HEK293 (cell line): ENCODE data around the gene ATP10D.

Source experiments
- CTCF ChIA-PET: fragments of 350-600 bp; formaldehyde crosslinking; extraction: SDS; loops from one replicate; lab custom pipeline; 2021; ENCODE audit warnings: antibody characterized with exemption; lab: Yijun Ruan, JAX
- POLR2A ChIA-PET: fragments of 300-600 bp; formaldehyde crosslinking; extraction: SDS; loops from one replicate; lab custom pipeline; 2020; ENCODE audit warnings: antibody characterized with exemption, inconsistent platforms; lab: Yijun Ruan, JAX
- H3K27ac ChIP-seq: fragments of 200-500 bp; sonication (Bioruptor generic); 2 replicates; pipeline ENCODE4 v1.5.1; 2014; ENCODE audit warnings: low read depth, low read length, control low read depth, inconsistent platforms; ENCODE audit errors: extremely low read depth
- H3K36me3 ChIP-seq, 2 experiments: fragments of 200-500 bp in 1 of 2; sonication (Bioruptor generic) in 1 of 2; 1 replicate in 1 of 2; 2 replicates in 1 of 2; pipeline ENCODE4 v1.5.1; 2014 to 2017; ENCODE audit warnings: inconsistent platforms in 2 of 2, low read length in 2 of 2; ENCODE audit not compliant: control insufficient read depth in 2 of 2, insufficient read depth in 1 of 2
- H3K4me1 ChIP-seq: fragments of 200-500 bp; sonication (Bioruptor generic); 2 replicates; pipeline ENCODE4 v1.5.1; 2014; ENCODE audit warnings: mild to moderate bottlenecking, low read length, inconsistent platforms; ENCODE audit not compliant: control insufficient read depth, insufficient read depth
- H3K4me3 ChIP-seq: 2 replicates; pipeline ENCODE4 v1.5.1; 2011; ENCODE audit warnings: low read depth, mild to moderate bottlenecking, control low read depth, low read length, moderate library complexity
- H3K9me3 ChIP-seq: fragments of 200-500 bp; sonication (Bioruptor generic); 2 replicates; pipeline ENCODE4 v1.5.1; 2014; ENCODE audit warnings: low read depth, low read length, inconsistent platforms; ENCODE audit not compliant: control insufficient read depth, insufficient read depth
- IKZF3 ChIP-seq: fragments of 450-650 bp; IDR thresholded peaks from 2 replicates; pipeline ENCODE4 v1.5.0; 2018; ENCODE audit warnings: missing biosample characterization, mild to moderate bottlenecking, missing genetic modification characterization, moderate library complexity
- INSM2 ChIP-seq: fragments of 450-650 bp; formaldehyde crosslinking; IDR thresholded peaks from 2 replicates; pipeline ENCODE4 v1.5.1; 2016; ENCODE audit warnings: missing biosample characterization, missing genetic modification characterization
- KLF10 ChIP-seq: fragments of 450-650 bp; IDR thresholded peaks from 2 replicates; pipeline ENCODE4 v1.5.1; 2018; ENCODE audit warnings: missing biosample characterization, mild to moderate bottlenecking, missing genetic modification characterization
- PRDM10 ChIP-seq: fragments of 450-650 bp; formaldehyde crosslinking; IDR thresholded peaks from 2 replicates; pipeline ENCODE4 v1.5.1; 2016; ENCODE audit warnings: missing biosample characterization, missing genetic modification characterization
- TRIM28 ChIP-seq: IDR thresholded peaks from 2 replicates; pipeline ENCODE4 v1.6.1; 2011; ENCODE audit warnings: low read length, control low read depth, borderline replicate concordance
- WT1 ChIP-seq: fragments of 450-650 bp; formaldehyde crosslinking; IDR thresholded peaks from 2 replicates; pipeline ENCODE4 v1.5.1; 2016; ENCODE audit warnings: missing biosample characterization, missing genetic modification characterization
- ZBTB10 ChIP-seq: fragments of 450-650 bp; formaldehyde crosslinking; IDR thresholded peaks from 2 replicates; pipeline ENCODE4 v1.5.1; 2016; ENCODE audit warnings: missing biosample characterization, missing genetic modification characterization
- ZBTB7A ChIP-seq: fragments of 450-650 bp; formaldehyde crosslinking; IDR thresholded peaks from 2 replicates; pipeline ENCODE4 v1.5.1; 2016; ENCODE audit warnings: low read depth, missing biosample characterization, missing genetic modification characterization
- ZNF114 ChIP-seq: fragments of 450-650 bp; formaldehyde crosslinking; IDR thresholded peaks from 2 replicates; pipeline ENCODE4 v1.5.0; 2017; ENCODE audit warnings: missing biosample characterization, missing genetic modification characterization
- ZNF157 ChIP-seq: fragments of 450-650 bp; formaldehyde crosslinking; IDR thresholded peaks from 2 replicates; pipeline ENCODE4 v1.5.1; 2016; ENCODE audit warnings: missing biosample characterization, missing genetic modification characterization
- ZNF221 ChIP-seq: fragments of 450-650 bp; formaldehyde crosslinking; IDR thresholded peaks from 2 replicates; pipeline ENCODE4 v1.5.1; 2017; ENCODE audit warnings: missing biosample characterization, missing genetic modification characterization, borderline replicate concordance
- ZNF26 ChIP-seq: fragments of 450-650 bp; formaldehyde crosslinking; IDR thresholded peaks from 2 replicates; pipeline ENCODE4 v1.5.1; 2016; ENCODE audit warnings: missing biosample characterization, missing genetic modification characterization
- ZNF292 ChIP-seq: fragments of 450-650 bp; formaldehyde crosslinking; IDR thresholded peaks from 2 replicates; pipeline ENCODE4 v1.5.1; 2016; ENCODE audit warnings: low read depth, missing biosample characterization, missing genetic modification characterization, borderline replicate concordance
- ZNF350 ChIP-seq: fragments of 450-650 bp; formaldehyde crosslinking; IDR thresholded peaks from 2 replicates; pipeline ENCODE4 v1.5.0; 2017; ENCODE audit warnings: missing biosample characterization, mild to moderate bottlenecking, missing genetic modification characterization
- ZNF391 ChIP-seq: fragments of 450-650 bp; formaldehyde crosslinking; IDR thresholded peaks from 2 replicates; pipeline ENCODE4 v1.5.1; 2016; ENCODE audit warnings: low read depth, missing biosample characterization, missing genetic modification characterization, borderline replicate concordance
- ZNF404 ChIP-seq: fragments of 450-650 bp; formaldehyde crosslinking; IDR thresholded peaks from 2 replicates; pipeline ENCODE4 v1.5.1; 2017; ENCODE audit warnings: missing biosample characterization, missing genetic modification characterization
- ZNF624 ChIP-seq: fragments of 450-650 bp; formaldehyde crosslinking; IDR thresholded peaks from 2 replicates; pipeline ENCODE4 v1.5.1; 2017; ENCODE audit warnings: missing biosample characterization, missing genetic modification characterization
- ZNF626 ChIP-seq: fragments of 450-650 bp; sonication (Bioruptor Pico); formaldehyde crosslinking; IDR thresholded peaks from 2 replicates; pipeline ENCODE4 v1.5.1; 2018; ENCODE audit warnings: missing biosample characterization, missing genetic modification characterization, inconsistent platforms
- ZNF654 ChIP-seq: fragments of 450-650 bp; formaldehyde crosslinking; IDR thresholded peaks from 2 replicates; pipeline ENCODE4 v1.5.1; 2016; ENCODE audit warnings: low read depth, missing biosample characterization, missing genetic modification characterization
- ZNF707 ChIP-seq: fragments of 450-650 bp; formaldehyde crosslinking; IDR thresholded peaks from 2 replicates; pipeline ENCODE4 v1.5.1; 2016; ENCODE audit warnings: missing biosample characterization, missing genetic modification characterization
- ZNF791 ChIP-seq: fragments of 450-650 bp; formaldehyde crosslinking; IDR thresholded peaks from 2 replicates; pipeline ENCODE4 v1.5.1; 2016; ENCODE audit warnings: missing biosample characterization, missing genetic modification characterization
- ZNF792 ChIP-seq: fragments of 450-650 bp; formaldehyde crosslinking; IDR thresholded peaks from 2 replicates; pipeline ENCODE4 v1.5.1; 2016; ENCODE audit warnings: missing biosample characterization, missing genetic modification characterization
- TF ChIP-seq, protein P1 (sequence below): fragments of 450-650 bp; formaldehyde crosslinking; IDR thresholded peaks from 2 replicates; pipeline ENCODE4 v1.5.1; 2017; ENCODE audit warnings: missing biosample characterization, missing genetic modification characterization

ATP10D gene

DNA sequence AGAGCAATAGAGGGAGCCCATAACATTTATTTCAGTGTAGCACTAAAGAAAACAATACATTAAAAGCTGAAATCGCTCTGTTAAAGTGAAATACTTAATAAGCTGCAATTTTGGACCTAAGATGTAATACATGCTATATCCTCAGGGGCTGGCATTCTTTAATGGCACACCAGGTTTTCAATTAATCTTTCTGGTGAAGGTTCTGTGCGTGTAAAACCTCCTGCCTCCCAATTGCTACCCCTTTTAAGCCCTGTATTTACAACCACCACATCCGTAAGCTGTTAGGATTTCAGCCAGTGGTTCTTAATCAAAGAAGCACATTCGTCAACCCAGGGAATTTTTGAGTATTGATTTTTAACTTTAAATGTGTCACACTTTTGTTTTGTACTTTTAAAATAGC lies 14.0 kb upstream of the ATP10D start:
- H3K36me3 ChIP-seq = no peaks in the 10 kb centered on the region
- ChIA-PET POLR2A (no interaction called here), CTCF (interaction anchor here (1.8 kb wide), 1 partner anchor 10 kb away, joined by 4 read pairs; no protein-coding TSS in a partner anchor)
- no peak overlapping the region for H3K27ac ChIP-seq
- H3K4me3 ChIP-seq = no peak overlapping the region
- H3K4me1 ChIP-seq = no peaks in the 10 kb centered on the region
- TF ChIP-seq ZNF292 (tag by site-specific recombination) = no peak
- TF ChIP-seq IKZF3 = no peak
- no peak for TF ChIP-seq KLF10 (tag by site-specific recombination)
- TF ChIP-seq ZNF404 (tag by site-specific recombination) = no peak
- TF ChIP-seq ZBTB10 (tag by site-specific recombination) = no peak
- H3K9me3 ChIP-seq = no peaks in the 10 kb centered on the region

DNA sequence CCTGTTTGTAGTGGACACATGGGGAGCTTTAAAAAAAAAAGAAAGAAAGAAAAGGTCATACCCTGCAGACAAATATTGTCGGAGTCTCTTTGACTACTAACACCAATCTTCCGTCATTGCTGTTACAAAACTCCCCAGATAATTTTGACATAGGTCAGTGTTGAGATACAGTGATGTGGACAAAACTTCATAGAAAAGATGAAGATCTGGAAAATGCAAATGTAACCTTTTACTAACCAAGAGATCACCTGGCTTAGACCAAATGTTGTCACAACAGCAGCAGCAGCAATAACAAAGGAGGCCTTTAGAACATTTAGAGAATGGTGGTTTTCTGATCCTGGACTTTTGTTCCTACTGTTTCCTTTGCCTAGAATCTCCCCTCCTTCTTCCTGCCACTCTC lies 13.5 kb upstream of the ATP10D start:
- ChIA-PET POLR2A (no interaction called here), CTCF (no interaction called here)
- H3K9me3 ChIP-seq = no peaks in the 10 kb centered on the region

More for the DNA sequence above, 13.5 kb upstream of the ATP10D start:
- no peaks in the 10 kb centered on the region for H3K4me1 ChIP-seq
- TF ChIP-seq IKZF3 (no peak), ZNF221 (tag by site-specific recombination) (no peak), PRDM10 (no peak), ZNF654 (tag by site-specific recombination) (no peak), TRIM28 (no peak), ZNF350 (tag by site-specific recombination) (no peak), ZNF114 (tag by site-specific recombination) (no peak), ZNF391 (tag by site-specific recombination) (no peak), ZBTB7A (tag by site-specific recombination) (no peak), ZNF792 (tag by site-specific recombination) (no peak), ZNF26 (no peak), ZNF626 (tag by site-specific recombination) (no peak), ZNF157 (tag by site-specific recombination) (no peak), ZNF791 (tag by site-specific recombination) (no peak), ZNF707 (tag by site-specific recombination) (no peak), WT1 (tag by site-specific recombination) (no peak), INSM2 (tag by site-specific recombination) (no peak), ZNF624 (tag by site-specific recombination) (no peak)
- TF ChIP-seq, protein P1, sequence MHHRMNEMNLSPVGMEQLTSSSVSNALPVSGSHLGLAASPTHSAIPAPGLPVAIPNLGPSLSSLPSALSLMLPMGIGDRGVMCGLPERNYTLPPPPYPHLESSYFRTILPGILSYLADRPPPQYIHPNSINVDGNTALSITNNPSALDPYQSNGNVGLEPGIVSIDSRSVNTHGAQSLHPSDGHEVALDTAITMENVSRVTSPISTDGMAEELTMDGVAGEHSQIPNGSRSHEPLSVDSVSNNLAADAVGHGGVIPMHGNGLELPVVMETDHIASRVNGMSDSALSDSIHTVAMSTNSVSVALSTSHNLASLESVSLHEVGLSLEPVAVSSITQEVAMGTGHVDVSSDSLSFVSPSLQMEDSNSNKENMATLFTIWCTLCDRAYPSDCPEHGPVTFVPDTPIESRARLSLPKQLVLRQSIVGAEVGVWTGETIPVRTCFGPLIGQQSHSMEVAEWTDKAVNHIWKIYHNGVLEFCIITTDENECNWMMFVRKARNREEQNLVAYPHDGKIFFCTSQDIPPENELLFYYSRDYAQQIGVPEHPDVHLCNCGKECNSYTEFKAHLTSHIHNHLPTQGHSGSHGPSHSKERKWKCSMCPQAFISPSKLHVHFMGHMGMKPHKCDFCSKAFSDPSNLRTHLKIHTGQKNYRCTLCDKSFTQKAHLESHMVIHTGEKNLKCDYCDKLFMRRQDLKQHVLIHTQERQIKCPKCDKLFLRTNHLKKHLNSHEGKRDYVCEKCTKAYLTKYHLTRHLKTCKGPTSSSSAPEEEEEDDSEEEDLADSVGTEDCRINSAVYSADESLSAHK (tag by site-specific recombination) = no peak
- TF ChIP-seq, all 188 proteins: peak for 0
- no peak overlapping the region for H3K4me3 ChIP-seq
- H3K27ac ChIP-seq = no peak overlapping the region
- no peaks in the 10 kb centered on the region for H3K36me3 ChIP-seq
